H9 (cell line): ENCODE results near the gene LAIR1. TPM values are rescaled to one million over a fixed set of nuclear protein-coding genes. Genes with fewer than 3 reads are reported as not detected.

ENCODE experiments used
- DNase-seq: peaks from one replicate; pipeline ENCODE4 v3.0.0-alpha.2; 2017
- H2AFZ ChIP-seq: one replicate; pipeline ENCODE4 v1.6.1; 2013; ENCODE audit warnings: mild to moderate bottlenecking, low read length, control low read depth, moderate library complexity
- H2AK5ac ChIP-seq: 2 replicates; pipeline ENCODE4 v1.6.1; 2013; ENCODE audit warnings: low read length, control low read depth, mixed read lengths; ENCODE audit not compliant: insufficient read length
- H2BK120ac ChIP-seq: one replicate; pipeline ENCODE4 v1.6.1; 2013; ENCODE audit warnings: low read depth, mild to moderate bottlenecking, low read length, control low read depth, inconsistent platforms; ENCODE audit not compliant: poor library complexity, severe bottlenecking
- H2BK12ac ChIP-seq: 2 replicates; pipeline ENCODE4 v1.6.1; 2013; ENCODE audit warnings: low read length, control low read depth, mixed read lengths, low read depth; ENCODE audit not compliant: insufficient read length
- H2BK15ac ChIP-seq: 2 replicates; pipeline ENCODE4 v1.6.1; 2013; ENCODE audit warnings: low read depth, low read length, control low read depth
- H2BK20ac ChIP-seq: one replicate; pipeline ENCODE4 v1.6.1; 2013; ENCODE audit warnings: low read depth, mild to moderate bottlenecking, low read length, control low read depth, inconsistent platforms; ENCODE audit not compliant: poor library complexity, severe bottlenecking
- H2BK5ac ChIP-seq: 2 replicates; pipeline ENCODE4 v1.6.1; 2013; ENCODE audit warnings: low read length, control low read depth, mixed read lengths; ENCODE audit not compliant: insufficient read length
- H3K14ac ChIP-seq: 2 replicates; pipeline ENCODE4 v1.6.1; 2013; ENCODE audit warnings: low read length, control low read depth; ENCODE audit not compliant: insufficient read depth
- H3K18ac ChIP-seq: 2 replicates; pipeline ENCODE4 v1.6.1; 2013; ENCODE audit warnings: low read depth, mild to moderate bottlenecking, mixed read lengths, low read length, control low read depth; ENCODE audit not compliant: insufficient read length
- H3K23ac ChIP-seq: 2 replicates; pipeline ENCODE4 v1.6.1; 2013; ENCODE audit warnings: low read length, control low read depth, mixed read lengths, low read depth; ENCODE audit not compliant: insufficient read length
- H3K23me2 ChIP-seq: 2 replicates; pipeline ENCODE4 v1.6.1; 2013; ENCODE audit warnings: low read depth, mild to moderate bottlenecking, mixed read lengths, low read length, control low read depth; ENCODE audit not compliant: insufficient read length, poor library complexity, severe bottlenecking
- H3K27ac ChIP-seq: 2 replicates; pipeline ENCODE4 v1.5.1; 2013; ENCODE audit warnings: low read length, control low read depth, mixed read lengths, low read depth; ENCODE audit not compliant: insufficient read length
- H3K27me3 ChIP-seq: 2 replicates; pipeline ENCODE4 v1.6.1; 2013; ENCODE audit warnings: low read length, control low read depth, inconsistent platforms; ENCODE audit not compliant: insufficient read depth
- H3K4ac ChIP-seq: 2 replicates; pipeline ENCODE4 v1.6.1; 2013; ENCODE audit warnings: low read depth, mild to moderate bottlenecking, control low read depth, inconsistent platforms, low read length, moderate library complexity
- H3K4me1 ChIP-seq: 2 replicates; pipeline ENCODE4 v1.6.1; 2013; ENCODE audit warnings: low read length, control low read depth, inconsistent platforms; ENCODE audit not compliant: insufficient read depth
- H3K4me2 ChIP-seq: 2 replicates; pipeline ENCODE4 v1.6.1; 2013; ENCODE audit warnings: low read length, control low read depth, mixed read lengths; ENCODE audit not compliant: insufficient read length, insufficient read depth
- H3K56ac ChIP-seq: 2 replicates; pipeline ENCODE4 v1.6.1; 2013; ENCODE audit warnings: low read depth, mild to moderate bottlenecking, mixed read lengths, low read length, control low read depth; ENCODE audit not compliant: insufficient read length
- H3K79me1 ChIP-seq: 2 replicates; pipeline ENCODE4 v1.6.1; 2013; ENCODE audit warnings: low read depth, mild to moderate bottlenecking, moderate library complexity, low read length, control low read depth, inconsistent platforms; ENCODE audit not compliant: insufficient read depth, poor library complexity, severe bottlenecking
- H3K79me2 ChIP-seq: 2 replicates; pipeline ENCODE4 v1.6.1; 2013; ENCODE audit warnings: low read length, control low read depth, inconsistent platforms; ENCODE audit not compliant: insufficient read depth
- H3K9ac ChIP-seq: 2 replicates; pipeline ENCODE4 v1.6.1; 2013; ENCODE audit warnings: low read length, control low read depth, mixed read lengths; ENCODE audit not compliant: insufficient read length; ENCODE audit errors: extremely low read depth
- H3K9me3 ChIP-seq: one replicate; pipeline ENCODE4 v1.6.1; 2013; ENCODE audit warnings: low read depth, low read length, inconsistent platforms; ENCODE audit not compliant: control insufficient read depth
- H3T11ph ChIP-seq: one replicate; pipeline ENCODE4 v1.6.1; 2013; ENCODE audit warnings: mild to moderate bottlenecking, low read length, control low read depth, inconsistent platforms
- H4K20me1 ChIP-seq: one replicate; pipeline ENCODE4 v1.6.1; 2013; ENCODE audit not compliant: control insufficient read depth, insufficient read length, insufficient read depth
- H4K5ac ChIP-seq: 2 replicates; pipeline ENCODE4 v1.6.1; 2013; ENCODE audit warnings: low read depth, mild to moderate bottlenecking, mixed read lengths, low read length, control low read depth; ENCODE audit not compliant: insufficient read length
- H4K8ac ChIP-seq: replicated peaks from 2 replicates; pipeline ENCODE4 v1.6.1; 2013; ENCODE audit warnings: low read length, control low read depth, mixed read lengths, low read depth; ENCODE audit not compliant: insufficient read length
- H4K91ac ChIP-seq: 2 replicates; pipeline ENCODE4 v1.6.1; 2013; ENCODE audit warnings: low read depth, mild to moderate bottlenecking, moderate library complexity, mixed read lengths, low read length, control low read depth; ENCODE audit not compliant: insufficient read length
- H3K27ac Mint-ChIP-seq, 3 experiments: 2 replicates in 2 of 3; 3 replicates in 1 of 3; pipeline ENCODE4 v1.8.0; 2020 to 2021; ENCODE audit warnings: mixed read lengths in 3 of 3, mild to moderate bottlenecking in 1 of 3, moderate library complexity in 1 of 3
- H3K27me3 Mint-ChIP-seq: 2 replicates; pipeline ENCODE4 v1.8.0; 2021; ENCODE audit warnings: low read depth, mild to moderate bottlenecking, moderate library complexity, mixed read lengths
- H3K36me3 Mint-ChIP-seq, 3 experiments: 2 replicates in 2 of 3; 3 replicates in 1 of 3; pipeline ENCODE4 v1.8.0; 2020 to 2021; ENCODE audit warnings: low read depth in 3 of 3, mixed read lengths in 3 of 3; ENCODE audit not compliant: insufficient read depth in 1 of 3
- H3K4me1 Mint-ChIP-seq, 2 experiments: 2 replicates each; pipeline ENCODE4 v1.8.0; 2020; ENCODE audit warnings: mixed read lengths in 2 of 2
- H3K4me3 Mint-ChIP-seq, 2 experiments: 2 replicates in 1 of 2; 3 replicates in 1 of 2; pipeline ENCODE4 v1.8.0; 2020 to 2021; ENCODE audit warnings: mild to moderate bottlenecking in 2 of 2, mixed read lengths in 2 of 2, moderate library complexity in 1 of 2
- H3K9me3 Mint-ChIP-seq, 2 experiments: 2 replicates in 1 of 2; 3 replicates in 1 of 2; pipeline ENCODE4 v1.8.0; 2020; ENCODE audit warnings: mild to moderate bottlenecking in 2 of 2, mixed read lengths in 2 of 2, moderate library complexity in 1 of 2
- CTCF ChIP-seq: fragments of 200-600 bp; sonication (generic); conservative IDR thresholded peaks from 3 replicates; pipeline ENCODE4 v1.8.0; 2021; ENCODE audit warnings: antibody characterized with exemption, mild to moderate bottlenecking
- WGBS: extraction: QIAGEN DNeasy Blood & Tissue Kit; methylation state at CpG from one replicate; pipeline ENCODE4 v1.1.7; 2013; ENCODE audit warnings: missing lambda C conversion rate, low lambda C conversion rate, mixed read lengths; ENCODE audit not compliant: insufficient read length; ENCODE audit errors: extremely low coverage; 5-methylcytosine and 5-hydroxymethylcytosine counted together
- total RNA-seq: library from RNA; stranded (reverse); gene quantifications from 2 replicates; pipeline ENCODE4 v1.2.1, GENCODE V29; 2021

LAIR1 gene
- total RNA-seq, 1 experiment from 2014 or later = not detected

- H3K27me3 Mint-ChIP-seq = peaks cover 42% of the 10 kb centered on the region
Observed at GRCh38 chr19:54325194-54325621, 39.5 kb downstream of the LAIR1 start.

More at GRCh38 chr19:54325194-54325621, 39.5 kb downstream of the LAIR1 start:
- Histone ChIP-seq H3K14ac (no peak overlapping the region), H2AK5ac (no peak overlapping the region), H3K79me1 (no peaks in the 10 kb centered on the region), H3K4me2 (no peak overlapping the region), H3K4me1 (peaks cover 6% of the 10 kb centered on the region), H2BK15ac (no peak overlapping the region), H3K79me2 (no peaks in the 10 kb centered on the region), H4K20me1 (no peaks in the 10 kb centered on the region), H3K23me2 (no peaks in the 10 kb centered on the region), H2BK20ac (no peak overlapping the region), H2BK5ac (no peak overlapping the region), H2BK120ac (no peak overlapping the region), H3K9ac (no peak overlapping the region), H3K27ac (no peak overlapping the region), H3K56ac (no peak overlapping the region), H2BK12ac (no peak overlapping the region), H3K27me3 (no peaks in the 10 kb centered on the region; the same call in 1 of the 2 replicates), H4K5ac (no peak overlapping the region), H4K8ac (no peak overlapping the region), H3T11ph (no peak overlapping the region), H3K4ac (no peak overlapping the region), H3K18ac (no peak overlapping the region), H3K9me3 (peaks cover 3% of the 10 kb centered on the region), H2AFZ (no peak overlapping the region), H3K23ac (no peak overlapping the region), H4K91ac (no peak overlapping the region)
- Mint-ChIP-seq H3K27ac (no peak overlapping the region), H3K36me3 (peaks cover 8 to 22% (median 15%) of the 10 kb centered on the region in 3 experiments), H3K4me1 (peaks cover 16 to 25% of the 10 kb centered on the region in 2 experiments), H3K9me3 (peaks cover 23 to 58% of the 10 kb centered on the region in 2 experiments), H3K4me3 (no peak overlapping the region; a peak in 1 of 5 replicates)
- DNase-seq = no peak
- no CpG with 5 or more reads among the region's 4 CpGs for WGBS
- TF ChIP-seq CTCF = peak; percentile 87
